Retinal pigment epithelial cell (primary cell): ENCODE results near the gene SOCS7.

Experiments used
- DNase-seq: peaks from one replicate; pipeline ENCODE4 v3.0.0-alpha.2; 2010; ENCODE audit warnings: low read depth
- H3K4me3 ChIP-seq: 2 replicates; pipeline ENCODE4 v1.5.1; 2011; ENCODE audit warnings: mild to moderate bottlenecking, low read length, control low read depth, moderate library complexity
- CTCF ChIP-seq: conservative IDR thresholded peaks from 2 replicates; pipeline ENCODE4 v1.5.1; 2011; ENCODE audit warnings: low read depth, low read length, control low read depth, inconsistent platforms

Gene SOCS7

GRCh38 chr17:38363016-38363415, 11.4 kb downstream of the SOCS7 start:
- DNase-seq: no peak
- TF ChIP-seq CTCF: no peak
- no peak overlapping the region for H3K4me3 ChIP-seq

DNA sequence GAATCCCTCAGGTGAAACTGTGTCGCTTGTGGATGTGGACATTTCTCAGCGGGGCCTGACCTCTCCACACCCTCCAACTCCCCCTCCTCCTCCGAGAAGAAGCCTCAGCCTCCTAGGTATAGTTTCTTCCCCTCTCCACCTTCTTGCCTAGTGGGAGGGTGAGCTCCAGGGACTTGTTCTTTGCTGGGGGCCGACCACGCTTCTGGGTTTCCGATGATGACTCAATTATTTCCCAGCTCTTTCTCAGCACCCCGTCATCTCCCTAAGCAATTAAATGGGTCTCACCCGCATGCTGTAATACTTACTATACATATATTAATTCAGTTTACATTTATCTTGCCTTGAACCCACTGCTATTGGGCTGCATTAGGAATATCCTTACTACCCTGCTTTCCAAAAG, 13.1 kb downstream of the SOCS7 start:
- no peak overlapping the region for H3K4me3 ChIP-seq
- TF ChIP-seq CTCF: no peak
- DNase-seq: no peak

DNA sequence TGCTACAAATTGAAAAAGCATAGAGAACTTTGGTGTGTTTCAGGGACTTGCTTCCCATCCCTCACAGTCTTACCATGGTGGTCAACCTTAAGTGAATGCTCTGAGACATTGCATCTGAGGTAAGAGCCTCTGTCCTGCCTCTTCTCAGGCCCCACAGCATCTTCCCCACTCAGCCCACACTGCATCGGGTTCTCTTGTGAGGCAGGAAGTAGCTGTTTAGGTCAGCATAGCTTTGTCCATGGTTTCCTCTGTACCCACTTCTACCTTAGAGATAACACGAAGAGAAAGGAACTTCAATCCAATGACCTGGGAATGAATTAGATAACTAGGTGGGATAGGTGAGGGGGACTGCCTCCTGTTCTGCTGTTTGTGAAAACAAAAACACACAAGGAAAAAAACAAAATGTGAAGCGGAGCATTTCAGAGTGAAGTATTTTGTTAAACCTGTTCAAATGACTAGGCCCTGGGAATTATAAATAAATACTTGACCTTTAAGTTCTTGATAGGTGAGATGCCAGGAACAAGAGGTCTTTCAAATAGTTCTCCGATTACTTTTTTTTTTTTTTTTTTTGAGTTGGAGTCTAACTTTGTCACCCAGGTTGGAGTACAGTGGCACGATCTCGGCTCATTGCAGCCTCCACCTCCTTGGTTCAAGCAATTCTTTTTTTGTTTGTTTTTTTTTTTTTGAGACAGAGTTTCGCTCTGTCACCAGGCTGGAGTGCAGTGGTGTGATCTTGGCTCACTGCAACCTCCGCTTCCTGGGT, 17.7 kb downstream of the SOCS7 start:
- TF ChIP-seq CTCF: no peak

DNA sequence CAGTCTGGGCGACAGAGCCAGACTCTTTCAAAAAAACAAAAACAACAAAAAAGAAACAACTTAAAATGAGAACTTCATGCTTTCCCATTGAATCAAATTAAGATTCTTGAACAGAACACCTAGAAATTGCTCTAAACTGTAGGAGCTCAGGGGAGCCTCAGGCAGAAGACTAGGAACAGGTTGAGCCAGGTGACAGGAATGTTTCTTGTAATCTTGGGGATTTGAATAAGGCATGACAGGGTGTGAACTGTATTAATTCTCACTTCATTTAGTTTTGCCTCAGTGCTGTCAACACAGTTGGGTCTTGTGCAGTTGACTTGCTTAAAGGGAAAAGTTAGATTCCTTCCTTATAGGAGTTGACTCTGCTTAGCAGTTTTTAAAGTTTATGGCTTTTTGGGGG, 27.8 kb downstream of the SOCS7 start:
- DNase-seq: no peak

More for the DNA sequence above, 17.7 kb downstream of the SOCS7 start:
- DNase-seq: no peak
- H3K4me3 ChIP-seq: no peak overlapping the region

DNA sequence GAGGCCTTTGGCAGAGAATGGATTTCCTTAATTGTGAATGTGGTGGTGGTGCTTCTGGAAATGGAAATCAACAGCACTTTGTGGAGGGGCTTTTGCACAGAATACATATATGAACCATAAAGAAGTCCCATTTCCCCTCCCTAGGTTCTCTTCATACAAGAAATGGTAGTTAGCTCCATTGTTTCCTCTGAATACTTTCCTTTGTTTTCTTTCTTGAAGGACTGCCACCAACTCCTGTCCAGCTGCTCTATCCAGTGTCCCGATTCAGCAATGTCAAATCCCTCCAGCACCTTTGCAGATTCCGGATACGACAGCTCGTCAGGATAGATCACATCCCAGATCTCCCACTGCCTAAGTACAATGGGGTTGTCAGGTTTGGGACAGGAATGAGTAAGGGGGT, 43.4 kb downstream of the SOCS7 start:
- no peak for TF ChIP-seq CTCF
- no peak overlapping the region for H3K4me3 ChIP-seq
- DNase-seq: no peak

More for the DNA sequence above, 27.8 kb downstream of the SOCS7 start:
- no peak for TF ChIP-seq CTCF
- no peak overlapping the region for H3K4me3 ChIP-seq

- DNase-seq: no peak
- H3K4me3 ChIP-seq: no peak overlapping the region
- no peak for TF ChIP-seq CTCF
Measured at GRCh38 chr17:38397227-38397626, 45.6 kb downstream of the SOCS7 start.

GRCh38 chr17:38400286-38400685, 48.6 kb downstream of the SOCS7 start:
- no peak for TF ChIP-seq CTCF
- no peak for DNase-seq
- H3K4me3 ChIP-seq: no peak overlapping the region
